Effector memory CD4-positive, alpha-beta T cell (primary cell): ENCODE measurements around the gene ZNF778.
"Not testable (repeated sequence)": the region's sequence is repeated elsewhere in the genome, so short reads cannot be mapped to it uniquely, and the experiment has no call there.

Experiments
- DNase-seq, 3 donors: peaks; one replicate each; pipeline ENCODE4 v3.0.0-alpha.2; 2020
- H3K27ac ChIP-seq: 2 replicates; pipeline ENCODE4 v1.7.0; 2013; ENCODE audit warnings: mild to moderate bottlenecking, low read length, moderate library complexity; ENCODE audit not compliant: insufficient read depth, poor library complexity, severe bottlenecking
- H3K27me3 ChIP-seq: replicated peaks from 2 replicates; pipeline ENCODE4 v1.7.0; 2013; ENCODE audit warnings: mild to moderate bottlenecking, low read length; ENCODE audit not compliant: insufficient read depth, control insufficient read depth, poor library complexity, severe bottlenecking
- H3K36me3 ChIP-seq: 2 replicates; pipeline ENCODE4 v1.7.0; 2013; ENCODE audit warnings: mild to moderate bottlenecking, low read length, moderate library complexity; ENCODE audit not compliant: control insufficient read depth, insufficient read depth
- H3K4me1 ChIP-seq: 2 replicates; pipeline ENCODE4 v1.7.0; 2013; ENCODE audit warnings: low read length, mild to moderate bottlenecking; ENCODE audit not compliant: control insufficient read depth, insufficient read depth, poor library complexity, severe bottlenecking
- H3K4me3 ChIP-seq: 2 replicates; pipeline ENCODE4 v1.7.0; 2013; ENCODE audit warnings: low read length, low read depth, mild to moderate bottlenecking; ENCODE audit not compliant: insufficient read depth, poor library complexity, severe bottlenecking
- H3K9me3 ChIP-seq: 2 replicates; pipeline ENCODE4 v1.7.0; 2013; ENCODE audit warnings: mild to moderate bottlenecking, low read length, moderate library complexity; ENCODE audit not compliant: control insufficient read depth

Gene ZNF778

GRCh38 chr16:89189358-89190025, 28.0 kb upstream of the ZNF778 start:
- no peaks in the 10 kb centered on the region for H3K36me3 ChIP-seq
- H3K27ac ChIP-seq = no peak overlapping the region
- no peak for DNase-seq
- peaks cover 4% of the 10 kb centered on the region for H3K4me1 ChIP-seq
- H3K27me3 ChIP-seq = no peaks in the 10 kb centered on the region
- H3K4me3 ChIP-seq = no peak overlapping the region
- H3K9me3 ChIP-seq = no peaks in the 10 kb centered on the region

GRCh38 chr16:89190150-89190958, 27.1 kb upstream of the ZNF778 start:
- H3K4me1 ChIP-seq = peaks cover 4% of the 10 kb centered on the region
- no peak overlapping the region for H3K4me3 ChIP-seq
- no peaks in the 10 kb centered on the region for H3K9me3 ChIP-seq
- H3K27ac ChIP-seq = no peak overlapping the region
- no peak for DNase-seq
- no peaks in the 10 kb centered on the region for H3K27me3 ChIP-seq
- no peaks in the 10 kb centered on the region for H3K36me3 ChIP-seq

- no peaks in the 10 kb centered on the region for H3K27me3 ChIP-seq
- peaks cover 4% of the 10 kb centered on the region for H3K4me1 ChIP-seq
- no peaks in the 10 kb centered on the region for H3K36me3 ChIP-seq
- H3K27ac ChIP-seq = no peak overlapping the region
- H3K9me3 ChIP-seq = no peaks in the 10 kb centered on the region
- H3K4me3 ChIP-seq = no peak overlapping the region
- DNase-seq = no peak
Measured at GRCh38 chr16:89191033-89191900, 26.2 kb upstream of the ZNF778 start.

- H3K27me3 ChIP-seq = no peaks in the 10 kb centered on the region
- DNase-seq = no peak
- H3K4me1 ChIP-seq = peaks cover 4% of the 10 kb centered on the region
- peak overlapping the region; percentile 35 for H3K4me3 ChIP-seq
- H3K27ac ChIP-seq = no peak overlapping the region
- H3K9me3 ChIP-seq = no peaks in the 10 kb centered on the region
- H3K36me3 ChIP-seq = no peaks in the 10 kb centered on the region
Measured at GRCh38 chr16:89191901-89192185, 25.7 kb upstream of the ZNF778 start.

GRCh38 chr16:89192186-89192955, 25.1 kb upstream of the ZNF778 start:
- peak overlapping the region; percentile 35 for H3K4me3 ChIP-seq
- not testable (repeated sequence) for H3K27ac ChIP-seq, H3K4me1 ChIP-seq, H3K36me3 ChIP-seq, H3K27me3 ChIP-seq, H3K9me3 ChIP-seq
- peak; percentile 69 to 76 (median 73) for DNase-seq

- DNase-seq = no peak
- Histone ChIP-seq H3K36me3 (no peaks in the 10 kb centered on the region), H3K4me3 (no peak overlapping the region), H3K9me3 (no peaks in the 10 kb centered on the region), H3K27me3 (no peaks in the 10 kb centered on the region), H3K4me1 (peaks cover 4% of the 10 kb centered on the region), H3K27ac (no peak overlapping the region)
Measured at GRCh38 chr16:89192956-89193575, 24.4 kb upstream of the ZNF778 start.

- Histone ChIP-seq H3K4me1 (peaks cover 4% of the 10 kb centered on the region), H3K36me3 (no peaks in the 10 kb centered on the region), H3K27ac (no peak overlapping the region), H3K27me3 (no peaks in the 10 kb centered on the region), H3K4me3 (no peak overlapping the region), H3K9me3 (no peaks in the 10 kb centered on the region)
- DNase-seq = no peak
Measured at GRCh38 chr16:89193576-89194293, 23.8 kb upstream of the ZNF778 start.

- Histone ChIP-seq H3K9me3 (no peaks in the 10 kb centered on the region), H3K36me3 (no peaks in the 10 kb centered on the region), H3K4me3 (no peak overlapping the region), H3K27ac (no peak overlapping the region), H3K4me1 (peaks cover 4% of the 10 kb centered on the region), H3K27me3 (peaks cover 1% of the 10 kb centered on the region)
- DNase-seq = no peak
Measured at GRCh38 chr16:89194340-89195311, 22.9 kb upstream of the ZNF778 start.
